Trophoblast cell (in vitro differentiated cells and primary cell): ENCODE results near the gene FOLR3.

Experiments
- DNase-seq, 2 donors: peaks; one replicate each; pipeline ENCODE4 v3.0.0-alpha.2; 2016
- H2AFZ ChIP-seq: 2 replicates; pipeline ENCODE4 v1.6.1; 2013; ENCODE audit warnings: low read length, moderate library complexity, mild to moderate bottlenecking; ENCODE audit not compliant: insufficient read depth, poor library complexity
- H2AK5ac ChIP-seq: 2 replicates; pipeline ENCODE4 v1.6.1; 2013; ENCODE audit warnings: mild to moderate bottlenecking, low read length
- H2BK120ac ChIP-seq: 2 replicates; pipeline ENCODE4 v1.6.1; 2013; ENCODE audit warnings: low read length, mild to moderate bottlenecking, moderate library complexity; ENCODE audit not compliant: insufficient read depth, poor library complexity
- H2BK12ac ChIP-seq: 2 replicates; pipeline ENCODE4 v1.6.1; 2013; ENCODE audit warnings: mild to moderate bottlenecking, low read length, moderate library complexity
- H2BK5ac ChIP-seq: 2 replicates; pipeline ENCODE4 v1.6.1; 2013; ENCODE audit warnings: low read length, low read depth, moderate library complexity, mild to moderate bottlenecking; ENCODE audit not compliant: poor library complexity
- H3K14ac ChIP-seq: 2 replicates; pipeline ENCODE4 v1.6.1; 2013; ENCODE audit warnings: mild to moderate bottlenecking, low read length
- H3K18ac ChIP-seq: 2 replicates; pipeline ENCODE4 v1.6.1; 2013; ENCODE audit warnings: mild to moderate bottlenecking, low read length
- H3K23ac ChIP-seq: 2 replicates; pipeline ENCODE4 v1.6.1; 2013; ENCODE audit warnings: low read length
- H3K27ac ChIP-seq: 2 replicates; pipeline ENCODE4 v1.5.1; 2013; ENCODE audit warnings: low read depth, mild to moderate bottlenecking, inconsistent platforms, low read length, moderate library complexity
- H3K27me3 ChIP-seq: 2 replicates; pipeline ENCODE4 v1.6.1; 2013; ENCODE audit warnings: inconsistent platforms, mild to moderate bottlenecking, low read length, moderate library complexity; ENCODE audit not compliant: insufficient read depth
- H3K36me3 ChIP-seq, 2 experiments: 1 replicate in 1 of 2; 2 replicates in 1 of 2; pipeline ENCODE4 v1.6.1; 2013; ENCODE audit warnings: low read length in 2 of 2, mild to moderate bottlenecking in 2 of 2, moderate library complexity in 1 of 2; ENCODE audit not compliant: insufficient read depth in 2 of 2, control insufficient read depth in 1 of 2
- H3K4ac ChIP-seq: 2 replicates; pipeline ENCODE4 v1.6.1; 2013; ENCODE audit warnings: low read depth, mild to moderate bottlenecking, low read length, moderate library complexity
- H3K4me1 ChIP-seq, 2 experiments: 1 replicate in 1 of 2; 2 replicates in 1 of 2; pipeline ENCODE4 v1.6.1; 2013; ENCODE audit warnings: low read length in 2 of 2, mild to moderate bottlenecking in 2 of 2, moderate library complexity in 1 of 2; ENCODE audit not compliant: insufficient read depth in 2 of 2, control insufficient read depth in 1 of 2
- H3K4me2 ChIP-seq: 2 replicates; pipeline ENCODE4 v1.6.1; 2013; ENCODE audit warnings: inconsistent platforms, mild to moderate bottlenecking, low read length, moderate library complexity
- H3K4me3 ChIP-seq: 2 replicates; pipeline ENCODE4 v1.5.1; 2013; ENCODE audit warnings: mild to moderate bottlenecking, low read depth, low read length, inconsistent platforms
- H3K79me1 ChIP-seq: one replicate; pipeline ENCODE4 v1.6.1; 2013; ENCODE audit warnings: low read length
- H3K79me2 ChIP-seq: 2 replicates; pipeline ENCODE4 v1.6.1; 2013; ENCODE audit warnings: low read length, mild to moderate bottlenecking; ENCODE audit not compliant: control insufficient read depth, insufficient read depth, poor library complexity
- H3K9ac ChIP-seq: 2 replicates; pipeline ENCODE4 v1.6.1; 2013; ENCODE audit warnings: mild to moderate bottlenecking, low read length
- H3K9me3 ChIP-seq: 2 replicates; pipeline ENCODE4 v1.6.1; 2013; ENCODE audit warnings: low read depth, mild to moderate bottlenecking, control low read depth, inconsistent platforms, low read length; ENCODE audit not compliant: insufficient read depth
- H4K12ac ChIP-seq: 2 replicates; pipeline ENCODE4 v1.6.1; 2013; ENCODE audit warnings: low read depth, mild to moderate bottlenecking, low read length, moderate library complexity
- H4K8ac ChIP-seq: 2 replicates; pipeline ENCODE4 v1.6.1; 2013; ENCODE audit warnings: low read depth, mild to moderate bottlenecking, low read length, moderate library complexity
- H4K91ac ChIP-seq: one replicate; pipeline ENCODE4 v1.6.1; 2013; ENCODE audit warnings: low read depth, mild to moderate bottlenecking, low read length, moderate library complexity
- WGBS: extraction: QIAGEN DNeasy Blood & Tissue Kit; methylation state at CpG from one replicate; pipeline ENCODE4 v1.1.7; 2013; ENCODE audit warnings: missing lambda C conversion rate; ENCODE audit not compliant: insufficient read length, insufficient coverage; ENCODE audit errors: extremely low coverage; 5-methylcytosine and 5-hydroxymethylcytosine counted together

Gene FOLR3

GRCh38 chr11:72119198-72119597 lies 16.3 kb upstream of the FOLR3 start:
- WGBS: no CpG with 5 or more reads among the region's 6 CpGs

GRCh38 chr11:72120930-72121329 lies 14.6 kb upstream of the FOLR3 start:
- no peak overlapping the region for H3K18ac ChIP-seq
- no peaks in the 10 kb centered on the region for H3K79me1 ChIP-seq
- H3K4me1 ChIP-seq: peaks cover 0 to 2% of the 10 kb centered on the region in 2 experiments
- H3K4me3 ChIP-seq: no peak overlapping the region
- no peak overlapping the region for H2BK120ac ChIP-seq
- no peak overlapping the region for H3K23ac ChIP-seq
- no peak overlapping the region for H3K27ac ChIP-seq
- H3K36me3 ChIP-seq: no peaks in the 10 kb centered on the region
- no peak overlapping the region for H2AFZ ChIP-seq
- no peak overlapping the region for H2BK5ac ChIP-seq
- DNase-seq: no peak
- no peak overlapping the region for H2BK12ac ChIP-seq
- no peak overlapping the region for H4K91ac ChIP-seq
- no peak overlapping the region for H3K9ac ChIP-seq
- no peak overlapping the region for H3K14ac ChIP-seq
- no peak overlapping the region for H3K4ac ChIP-seq
- H3K27me3 ChIP-seq: no peaks in the 10 kb centered on the region
- no peak overlapping the region for H4K12ac ChIP-seq
- no CpG with 5 or more reads among the region's 2 CpGs for WGBS
- H4K8ac ChIP-seq: no peak overlapping the region
- peaks cover 6% of the 10 kb centered on the region for H3K9me3 ChIP-seq
- no peak overlapping the region for H3K4me2 ChIP-seq
- H2AK5ac ChIP-seq: no peak overlapping the region
- no peaks in the 10 kb centered on the region for H3K79me2 ChIP-seq

More at GRCh38 chr11:72119198-72119597, 16.3 kb upstream of the FOLR3 start:
- Histone ChIP-seq H2AFZ (peak overlapping the region; percentile 52), H3K79me2 (no peaks in the 10 kb centered on the region), H4K12ac (no peak overlapping the region), H3K79me1 (no peaks in the 10 kb centered on the region), H3K4me1 (peaks cover 0 to 2% of the 10 kb centered on the region in 2 experiments), H3K9ac (no peak overlapping the region), H3K23ac (no peak overlapping the region), H2BK5ac (no peak overlapping the region), H3K36me3 (no peaks in the 10 kb centered on the region), H2BK120ac (no peak overlapping the region), H3K4me3 (no peak overlapping the region), H3K18ac (no peak overlapping the region), H3K27ac (no peak overlapping the region), H3K4me2 (no peak overlapping the region), H3K27me3 (no peaks in the 10 kb centered on the region), H4K8ac (no peak overlapping the region), H4K91ac (no peak overlapping the region), H2BK12ac (no peak overlapping the region), H3K4ac (no peak overlapping the region), H2AK5ac (no peak overlapping the region), H3K9me3 (peaks cover 4% of the 10 kb centered on the region), H3K14ac (no peak overlapping the region)
- DNase-seq: no peak

- Histone ChIP-seq H3K9ac (no peak overlapping the region), H2BK120ac (no peak overlapping the region), H4K12ac (no peak overlapping the region), H4K8ac (no peak overlapping the region), H3K18ac (no peak overlapping the region), H3K4me2 (no peak overlapping the region), H3K79me2 (no peaks in the 10 kb centered on the region), H3K4me1 (peaks cover 0 to 2% of the 10 kb centered on the region in 2 experiments), H4K91ac (no peak overlapping the region), H3K23ac (no peak overlapping the region), H2BK12ac (no peak overlapping the region), H3K27ac (no peak overlapping the region), H3K79me1 (no peaks in the 10 kb centered on the region), H2AFZ (no peak overlapping the region), H2AK5ac (no peak overlapping the region), H3K9me3 (peaks cover 6% of the 10 kb centered on the region), H3K4ac (no peak overlapping the region), H3K36me3 (no peaks in the 10 kb centered on the region), H2BK5ac (no peak overlapping the region), H3K27me3 (no peaks in the 10 kb centered on the region), H3K14ac (no peak overlapping the region), H3K4me3 (no peak overlapping the region)
- DNase-seq: no peak
- no CpG with 5 or more reads among the region's 1 CpG for WGBS
These were observed 12.9 kb upstream of the FOLR3 start for GRCh38 chr11:72122607-72123006.

- no peak overlapping the region for H4K12ac ChIP-seq
- H3K79me1 ChIP-seq: no peaks in the 10 kb centered on the region
- no peak overlapping the region for H2AK5ac ChIP-seq
- H3K4me2 ChIP-seq: no peak overlapping the region
- no peak overlapping the region for H2AFZ ChIP-seq
- H3K4me3 ChIP-seq: no peak overlapping the region
- no peaks in the 10 kb centered on the region for H3K36me3 ChIP-seq
- H3K27ac ChIP-seq: no peak overlapping the region
- DNase-seq: no peak
- H2BK120ac ChIP-seq: no peak overlapping the region
- peaks cover 0 to 2% of the 10 kb centered on the region in 2 experiments for H3K4me1 ChIP-seq
- no peak overlapping the region for H3K23ac ChIP-seq
- no peak overlapping the region for H4K8ac ChIP-seq
- H3K14ac ChIP-seq: no peak overlapping the region
- no peak overlapping the region for H2BK5ac ChIP-seq
- no CpG with 5 or more reads among the region's 3 CpGs for WGBS
- H3K9ac ChIP-seq: no peak overlapping the region
- no peak overlapping the region for H3K18ac ChIP-seq
- no peaks in the 10 kb centered on the region for H3K79me2 ChIP-seq
- no peak overlapping the region for H3K4ac ChIP-seq
- H3K27me3 ChIP-seq: no peaks in the 10 kb centered on the region
- H2BK12ac ChIP-seq: no peak overlapping the region
- no peak overlapping the region for H4K91ac ChIP-seq
- peaks cover 6% of the 10 kb centered on the region for H3K9me3 ChIP-seq
These were observed 12.3 kb upstream of the FOLR3 start for GRCh38 chr11:72123117-72123653.
